HG03439 (cell line): ENCODE results near the gene DLG2.
"Not testable (repeated sequence)": the region's sequence is repeated elsewhere in the genome, so short reads cannot be mapped to it uniquely, and the experiment has no call there.

ENCODE experiments used
- ATAC-seq: cut with Tn5 transposase; IDR thresholded peaks from one replicate; pipeline ENCODE4 v1.9.1; 2021; ENCODE audit warnings: mild to moderate bottlenecking, moderate library complexity; ENCODE audit not compliant: unreplicated experiment

DLG2 gene

DNA sequence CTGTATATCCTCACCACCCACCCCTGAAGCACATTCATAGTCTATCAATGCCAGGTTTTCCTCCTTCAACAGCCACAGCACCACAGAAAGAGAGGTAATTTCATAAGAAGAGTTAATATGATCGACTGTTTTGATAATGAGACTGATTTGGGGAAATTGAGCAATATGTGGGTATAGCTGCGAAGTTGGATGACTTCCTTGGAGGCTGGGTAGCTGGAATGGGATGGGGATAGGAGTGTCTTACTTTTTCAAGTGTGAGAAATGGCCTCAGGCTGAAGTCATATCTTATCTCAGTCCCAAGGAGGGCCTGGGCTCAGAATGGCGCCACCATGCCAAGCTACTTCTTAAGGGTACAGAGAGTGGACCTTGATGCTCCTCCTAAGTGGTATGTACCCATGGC, 2153.4 kb downstream of the DLG2 start:
- no peak for ATAC-seq

DNA sequence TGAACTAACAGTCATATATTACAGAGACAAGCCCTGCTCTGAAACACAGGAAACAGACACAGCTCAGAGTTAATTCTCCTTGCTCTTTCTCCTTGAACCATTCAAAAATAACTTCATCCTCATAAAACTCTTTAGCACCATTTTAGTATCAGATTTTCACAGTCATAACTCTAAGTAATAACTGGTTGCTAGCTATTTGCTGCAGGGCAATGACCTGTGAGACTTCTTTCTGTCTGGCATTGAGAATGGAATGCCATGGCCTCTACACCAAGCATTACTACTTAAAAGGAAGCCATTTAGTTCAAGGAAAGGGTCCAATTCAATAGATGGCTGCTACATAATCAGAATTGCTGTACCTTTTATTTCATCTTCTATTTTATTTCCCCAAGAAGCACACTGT, 2154.3 kb downstream of the DLG2 start:
- no peak for ATAC-seq

DNA sequence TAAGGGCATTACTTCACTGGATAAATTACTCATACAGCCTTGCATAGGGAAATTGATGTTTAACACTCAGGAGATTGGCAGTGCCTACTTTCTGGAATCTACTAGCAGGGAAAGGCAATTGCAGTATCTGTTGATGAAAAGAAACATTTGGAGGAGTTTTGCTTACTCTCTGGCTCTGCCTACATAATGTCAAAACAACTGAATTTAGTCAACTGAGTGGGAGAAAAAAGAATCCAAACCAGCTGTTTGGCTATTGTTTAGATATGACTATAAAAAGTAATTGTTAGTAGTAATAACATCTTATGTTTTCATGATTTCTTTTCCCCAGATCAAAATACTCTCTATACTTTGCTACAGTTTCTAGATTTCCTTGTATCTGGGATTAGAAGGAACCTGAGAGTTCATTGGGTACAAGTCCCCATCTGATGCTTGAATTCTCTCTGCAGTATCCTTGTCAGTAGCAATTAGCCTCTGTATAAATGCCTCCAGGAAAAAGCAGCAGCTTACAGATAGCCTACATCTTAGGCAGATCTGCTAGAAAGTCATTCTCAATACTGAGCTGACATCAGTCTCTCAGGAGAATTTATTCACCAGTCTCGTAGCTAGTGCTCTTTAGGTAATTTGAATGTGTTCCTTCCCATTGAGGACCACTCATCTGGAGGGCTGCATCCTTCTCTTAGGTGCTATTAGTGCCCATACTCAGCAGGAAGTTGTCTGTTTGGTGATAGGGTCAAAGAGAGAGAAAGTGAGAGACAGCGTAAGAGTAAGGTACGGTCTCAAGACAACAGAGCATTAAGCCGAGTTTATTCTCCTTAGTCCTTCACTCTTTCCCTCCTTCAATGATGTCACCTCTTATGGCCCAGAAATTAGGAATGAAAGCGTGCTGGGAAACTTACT, 2155.1 kb downstream of the DLG2 start:
- no peak for ATAC-seq

DNA sequence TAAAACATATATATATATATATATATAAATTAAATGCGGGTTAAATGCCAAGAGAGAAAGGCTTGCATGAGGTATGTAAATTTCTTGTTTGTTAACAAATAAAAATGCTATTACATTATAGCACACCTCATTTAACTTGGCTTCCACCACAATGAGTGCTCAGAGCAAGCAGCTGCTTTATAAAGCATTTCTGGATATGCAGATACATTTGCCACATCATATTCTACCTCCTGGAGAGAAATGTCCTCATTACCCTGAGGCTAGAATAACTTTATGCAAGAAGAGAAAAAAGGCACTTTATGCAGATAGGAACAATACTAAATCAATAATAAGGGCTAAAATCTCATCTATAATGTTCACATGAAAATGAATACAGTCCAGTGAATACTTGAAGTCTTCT, 2159.3 kb downstream of the DLG2 start:
- no peak for ATAC-seq

DNA sequence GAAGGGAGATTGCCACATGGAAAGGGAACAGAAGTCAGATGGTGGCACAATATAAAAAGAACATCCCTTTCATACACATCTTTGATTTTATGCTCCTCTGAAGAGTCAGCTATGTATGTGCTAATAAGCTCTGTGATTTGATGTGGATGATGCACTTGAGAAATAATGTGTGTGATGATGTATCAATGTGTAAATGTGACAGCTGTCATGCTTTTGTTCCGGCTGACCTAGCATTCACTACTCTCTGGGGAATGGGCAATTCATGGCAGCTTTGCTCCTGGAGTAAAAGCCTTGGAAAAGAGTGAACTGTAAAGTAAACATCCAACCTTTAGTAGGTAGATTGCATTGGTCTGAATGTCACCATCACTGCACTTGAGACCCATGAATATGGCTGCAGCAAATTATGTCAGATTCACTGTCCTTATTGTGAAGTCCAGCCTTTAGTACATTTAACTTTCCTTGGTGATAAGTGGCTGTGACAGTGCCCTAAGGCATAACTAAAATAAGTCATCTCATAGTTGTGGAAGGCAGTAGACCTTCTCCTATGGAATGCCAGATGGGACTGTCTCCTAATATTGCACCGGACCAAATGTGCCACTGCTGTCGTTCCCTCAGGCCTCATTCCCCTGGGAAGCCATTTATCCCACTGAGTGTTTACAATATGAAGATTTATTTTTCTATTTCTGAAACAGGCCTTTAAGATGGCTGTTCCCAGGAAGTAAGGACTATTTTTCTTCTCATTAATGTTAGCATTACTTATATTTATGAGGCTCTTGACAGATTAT, 2162.8 kb downstream of the DLG2 start:
- no peak for ATAC-seq

DNA sequence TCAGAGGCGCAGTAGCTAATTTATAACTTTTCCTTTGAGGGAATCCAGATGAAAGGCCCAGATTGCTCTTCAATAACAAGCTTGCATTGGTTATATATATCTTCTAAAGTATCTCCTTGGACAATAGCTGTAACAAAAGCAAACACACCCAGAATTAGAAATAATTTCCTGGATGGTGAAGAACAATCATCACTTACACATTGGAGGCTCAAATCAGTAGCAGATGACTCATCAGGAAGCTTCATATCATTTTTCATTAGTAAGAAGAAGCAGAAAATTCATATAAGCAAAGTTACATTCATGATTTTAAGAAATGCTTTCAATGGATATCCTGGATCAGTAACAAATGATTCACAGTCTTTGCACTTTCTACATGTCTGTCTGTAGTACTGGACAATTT, 2167.3 kb downstream of the DLG2 start:
- no peak for ATAC-seq

DNA sequence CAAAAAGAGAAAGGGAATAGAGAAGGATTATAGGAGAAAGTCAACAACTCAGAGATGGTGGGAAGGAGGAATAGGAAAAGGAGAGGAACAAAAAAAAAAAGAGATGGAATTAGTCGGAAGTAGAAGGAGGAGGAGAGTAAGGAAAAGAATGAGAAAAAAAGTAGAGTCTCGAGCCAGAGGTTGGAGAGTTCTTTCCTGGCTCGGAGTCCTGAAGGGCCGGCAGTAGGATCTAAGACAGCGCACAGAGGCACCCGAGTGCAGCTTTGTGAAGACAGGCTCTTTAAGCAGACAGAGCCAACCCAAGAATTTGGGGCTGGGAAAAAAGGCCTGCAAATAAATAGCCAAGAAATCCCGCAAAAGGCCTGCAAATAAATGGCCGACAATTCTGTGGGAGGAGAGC, 2170.6 kb downstream of the DLG2 start:
- no peak for ATAC-seq

DNA sequence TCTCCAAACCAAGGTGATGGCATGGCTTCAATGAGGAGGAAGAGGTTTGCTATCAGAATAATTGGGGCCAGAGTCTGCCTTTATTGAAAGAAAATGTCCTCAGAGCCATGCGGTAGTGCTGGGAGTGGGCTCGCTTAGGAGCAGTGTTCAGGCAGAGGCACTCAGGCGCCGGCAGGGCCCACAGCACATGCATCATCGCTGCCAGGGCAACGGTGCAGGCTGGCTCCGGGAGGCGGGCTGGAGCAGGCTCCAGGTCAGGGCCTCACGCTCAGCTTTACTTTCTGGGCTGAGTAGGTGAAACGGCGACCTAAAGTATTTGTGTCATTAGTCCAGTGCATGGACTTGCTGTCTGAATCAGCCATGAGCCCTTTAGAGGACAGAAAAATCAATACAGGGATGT, 2171.1 kb downstream of the DLG2 start:
- ATAC-seq = no peak

DNA sequence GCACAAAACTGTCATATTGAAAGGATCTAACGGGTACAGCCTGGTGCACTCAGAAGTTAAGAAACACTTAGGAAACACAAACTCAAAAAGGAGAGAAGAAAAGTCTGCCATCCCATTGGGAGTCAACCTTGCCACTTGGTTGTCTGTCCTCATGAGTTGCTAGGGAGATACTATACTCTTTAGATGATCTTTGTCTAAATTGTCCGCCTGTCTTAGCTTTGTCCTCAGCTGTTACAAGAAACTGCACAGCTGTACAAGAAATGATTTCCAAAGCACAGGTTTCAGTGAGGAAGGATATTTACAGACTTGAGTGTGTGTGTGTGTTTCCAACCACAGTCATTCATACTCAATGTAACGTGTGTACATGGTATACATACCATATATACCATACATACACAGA, 2171.8 kb downstream of the DLG2 start:
- ATAC-seq = no peak

DNA sequence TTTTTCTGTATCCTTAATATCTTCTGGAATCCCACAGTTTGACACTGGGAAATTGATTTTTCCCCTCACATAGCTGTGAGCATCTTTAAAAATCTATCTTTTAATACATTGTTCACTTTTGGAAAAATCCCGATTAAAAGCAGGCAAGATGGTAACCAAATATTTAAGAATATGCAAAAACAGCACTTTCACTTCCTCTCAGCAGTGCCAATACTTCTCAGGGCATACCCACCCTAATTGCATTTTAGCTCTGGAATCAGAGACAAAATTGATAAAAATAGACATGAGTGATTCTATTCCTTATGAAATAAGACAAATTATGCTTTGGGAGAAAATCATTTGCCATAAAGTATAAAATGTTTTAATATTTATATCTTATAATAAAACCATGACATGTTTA, 2172.5 kb downstream of the DLG2 start:
- no peak for ATAC-seq

DNA sequence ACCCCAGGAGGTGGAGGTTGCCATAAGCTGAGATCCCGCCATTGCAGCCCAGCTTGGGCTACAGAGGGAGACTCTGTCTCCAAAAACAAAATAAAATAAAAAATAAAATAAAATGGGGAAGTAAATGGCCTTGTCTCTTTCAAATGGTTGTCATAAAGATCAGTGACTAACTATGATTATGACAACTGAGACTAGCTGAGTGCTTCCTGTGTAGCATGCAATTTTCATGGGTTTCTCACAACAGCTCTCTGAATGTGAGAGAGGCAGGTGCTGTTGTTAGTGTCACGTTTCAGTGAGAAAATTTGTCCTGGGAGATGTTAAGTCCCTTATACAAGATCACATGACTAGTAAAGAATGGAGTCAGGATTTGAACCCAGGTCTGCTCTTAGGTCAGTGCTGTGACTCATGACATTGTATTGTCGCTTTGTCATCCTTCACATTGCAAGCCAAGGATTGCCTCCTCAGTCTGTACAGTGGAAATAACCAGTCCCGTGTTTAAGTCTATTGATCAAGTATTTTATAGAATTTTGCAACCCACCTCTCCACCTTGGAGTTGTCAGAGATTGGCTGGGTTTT, 2177.7 kb downstream of the DLG2 start:
- no peak for ATAC-seq

DNA sequence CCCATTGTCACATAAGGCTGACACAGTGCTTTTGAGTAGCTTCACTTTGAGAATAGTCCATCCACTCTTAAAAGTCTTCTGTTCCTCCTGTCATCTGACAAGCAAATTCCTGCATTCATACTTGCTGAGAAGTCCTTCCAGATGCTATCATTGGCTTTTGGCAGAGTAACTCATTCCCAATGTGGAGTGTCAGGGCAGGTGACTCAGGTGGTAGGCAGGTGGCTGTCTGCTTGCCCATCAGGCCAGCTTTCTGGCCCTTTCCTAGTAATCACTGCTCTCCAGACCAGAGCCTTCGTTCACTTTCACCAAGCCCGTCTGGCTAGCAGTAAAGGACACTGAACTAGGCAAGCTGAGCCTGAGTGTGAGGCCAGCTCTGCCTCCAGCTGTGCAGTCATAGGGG, 2178.5 kb downstream of the DLG2 start:
- ATAC-seq = no peak

DNA sequence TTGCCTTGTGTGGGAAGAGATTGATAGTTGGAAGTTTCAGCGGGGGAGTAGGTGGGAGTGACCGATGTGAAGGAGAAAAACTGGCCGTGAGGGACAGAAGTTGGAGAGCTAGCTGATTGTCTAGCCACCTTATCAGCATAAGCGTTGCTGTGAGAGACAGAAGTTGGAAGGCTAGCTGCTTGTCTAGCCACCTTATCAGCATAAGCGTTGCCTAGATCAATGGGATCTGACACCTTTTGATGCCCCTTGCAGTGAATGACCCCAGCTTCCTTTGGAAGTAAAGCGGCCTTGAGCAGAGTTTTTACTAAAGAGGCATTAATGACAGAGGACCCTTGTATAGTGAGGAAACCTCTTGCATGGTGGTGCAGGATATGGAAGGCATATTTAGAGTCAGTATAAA, 2183.3 kb downstream of the DLG2 start:
- ATAC-seq = not testable (repeated sequence)

DNA sequence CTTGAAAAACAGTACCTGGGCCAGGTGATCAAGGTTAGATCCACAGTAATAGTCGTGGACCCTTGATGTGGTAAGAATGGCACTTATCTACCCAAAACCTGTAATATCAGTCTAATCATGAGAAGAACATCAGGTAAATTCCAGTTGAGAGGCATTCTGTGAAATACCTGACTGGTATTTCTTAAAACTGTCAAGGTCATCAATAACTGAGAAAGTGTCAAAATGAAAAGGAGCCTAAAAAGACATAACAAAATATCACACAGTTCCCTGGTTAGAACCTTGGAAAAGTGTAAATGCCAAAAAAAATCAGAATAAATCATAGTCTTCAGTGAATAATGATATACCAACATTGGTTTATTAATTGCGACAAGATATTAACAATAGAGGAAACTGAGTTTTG, 2185.5 kb downstream of the DLG2 start:
- ATAC-seq = no peak

DNA sequence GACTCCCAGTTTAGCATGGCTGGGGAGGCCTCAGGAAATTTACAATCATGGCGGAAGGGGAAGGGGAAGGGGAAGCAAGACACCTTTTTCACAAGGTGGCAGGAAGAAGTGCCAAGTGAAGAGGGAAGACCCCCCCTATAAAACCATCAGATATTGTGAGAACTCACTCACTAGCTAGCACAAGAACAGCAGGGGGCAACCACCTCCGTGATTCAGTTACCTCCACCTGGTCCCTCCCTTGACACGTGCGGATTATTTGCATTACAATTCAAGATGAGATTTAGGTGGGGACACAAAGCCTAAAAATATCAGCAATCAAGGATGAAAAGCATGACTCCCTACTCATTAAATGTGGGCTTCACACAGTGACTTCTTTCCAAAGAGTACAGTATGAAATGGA, 2186.0 kb downstream of the DLG2 start:
- ATAC-seq = no peak

DNA sequence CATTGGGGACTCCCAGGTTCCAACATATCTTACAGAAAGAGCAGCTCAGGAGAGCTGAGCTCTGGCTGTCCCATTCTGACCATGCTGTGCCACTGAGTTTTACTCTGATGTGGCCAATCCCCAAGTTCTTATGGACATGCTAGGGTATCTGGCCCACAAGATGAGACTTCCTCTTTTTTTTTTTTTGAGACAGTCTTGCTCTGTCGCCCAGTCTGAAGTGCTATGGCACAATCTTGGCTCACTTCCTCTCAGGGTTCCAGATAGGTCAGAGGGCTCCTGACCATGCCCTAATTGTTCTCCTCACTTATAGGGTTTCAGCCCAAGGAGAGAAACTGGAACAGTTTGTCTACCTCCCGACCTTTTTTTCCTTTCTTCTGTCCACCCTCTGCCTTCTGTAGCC, 2188.7 kb downstream of the DLG2 start:
- ATAC-seq = no peak

DNA sequence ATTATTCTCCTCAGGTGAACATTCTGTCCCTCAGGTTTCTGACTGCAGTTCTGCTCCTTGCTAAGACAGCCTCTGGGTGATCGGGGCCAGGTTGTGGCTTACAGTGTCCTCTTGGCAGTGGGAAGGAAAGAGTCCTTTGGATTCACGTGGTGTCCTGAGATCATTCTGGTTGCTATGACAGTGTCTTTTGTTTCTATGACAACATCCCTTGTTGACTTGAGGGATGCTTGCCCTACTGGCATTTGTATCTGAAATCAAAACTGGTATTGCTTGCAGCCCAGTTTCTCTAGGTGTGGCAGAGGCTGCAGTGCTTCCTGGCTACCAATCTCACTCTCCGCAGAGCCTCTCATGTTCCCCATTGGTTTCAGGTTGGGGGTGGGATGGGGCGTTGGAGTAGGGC, 2189.2 kb downstream of the DLG2 start:
- no peak for ATAC-seq

DNA sequence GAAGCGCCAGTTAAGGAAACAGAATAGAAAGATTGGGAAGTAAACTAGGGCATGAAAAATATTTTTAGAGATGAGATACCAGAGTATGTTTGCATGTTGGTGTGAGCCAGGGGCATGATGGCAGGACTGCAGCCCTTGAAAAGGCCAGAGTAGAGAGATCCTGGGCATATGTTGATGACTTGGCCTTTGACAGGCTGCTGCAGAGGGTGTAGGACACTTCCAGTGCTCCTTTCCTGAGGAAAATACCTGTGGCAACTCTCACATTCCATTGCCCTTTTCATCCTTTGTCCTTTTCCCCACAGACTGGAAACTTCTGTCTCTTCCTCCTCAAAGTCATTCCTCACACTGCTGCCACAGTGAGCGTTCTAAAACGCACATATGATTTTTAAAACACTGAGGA, 2190.3 kb downstream of the DLG2 start:
- no peak for ATAC-seq

DNA sequence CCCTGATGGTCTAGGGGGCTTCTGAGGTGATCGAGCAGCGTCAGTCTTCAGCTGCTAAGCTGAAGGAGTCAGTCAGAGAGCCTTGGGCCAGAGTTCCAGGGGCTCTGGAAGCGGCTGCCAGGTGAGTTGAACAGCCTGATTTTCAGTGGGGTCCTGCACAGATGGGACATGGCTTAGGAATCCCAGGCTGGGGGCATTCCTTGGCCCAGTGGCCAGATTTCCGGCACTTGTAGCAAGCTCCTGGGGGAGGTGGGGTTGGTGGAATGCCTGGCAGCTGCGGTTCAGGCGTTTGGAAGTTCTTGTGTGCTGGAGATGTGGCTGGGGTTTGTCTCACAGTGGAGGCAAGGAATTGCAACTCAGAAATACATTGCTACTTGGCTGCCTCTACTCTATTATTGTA, 2192.3 kb downstream of the DLG2 start:
- not testable (repeated sequence) for ATAC-seq

DNA sequence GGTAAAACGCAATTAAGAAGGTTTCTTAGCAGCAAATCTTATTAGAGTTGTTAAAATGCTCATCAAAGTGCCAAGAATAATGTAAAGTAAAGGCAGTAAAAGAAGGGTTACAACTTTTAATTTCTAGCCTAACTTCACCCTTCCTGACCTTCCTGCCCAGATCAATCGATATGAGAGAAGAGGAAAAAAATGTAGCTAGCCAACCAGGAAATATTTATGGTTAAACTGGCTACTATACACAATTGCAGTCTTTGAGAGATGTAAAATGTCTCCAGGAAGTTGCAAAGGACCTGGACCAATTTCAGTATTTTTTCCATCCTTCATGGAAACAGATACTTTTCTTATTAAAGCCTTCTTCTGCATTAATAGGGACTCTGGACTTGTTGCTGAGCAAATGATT, 2199.2 kb downstream of the DLG2 start:
- ATAC-seq = no peak

DNA sequence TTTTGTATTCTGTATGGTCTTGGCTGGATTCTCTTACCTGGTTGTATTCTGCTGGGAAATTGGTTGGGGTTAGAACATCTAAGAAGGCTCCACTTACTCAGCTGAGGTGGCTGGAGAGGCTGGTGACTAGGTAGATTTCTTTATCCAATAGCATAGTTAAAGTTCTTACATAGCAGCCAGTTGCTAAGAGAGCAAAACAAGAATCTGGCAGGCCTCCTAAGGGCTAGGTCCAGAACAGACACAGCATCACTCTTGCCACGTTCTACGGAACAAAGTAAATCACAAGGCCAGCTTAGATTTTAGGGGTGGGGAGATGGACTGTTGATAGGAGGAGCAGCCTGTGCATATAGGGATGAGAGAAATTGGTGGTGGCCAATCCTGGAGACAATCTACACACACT, 2199.6 kb downstream of the DLG2 start:
- no peak for ATAC-seq

DNA sequence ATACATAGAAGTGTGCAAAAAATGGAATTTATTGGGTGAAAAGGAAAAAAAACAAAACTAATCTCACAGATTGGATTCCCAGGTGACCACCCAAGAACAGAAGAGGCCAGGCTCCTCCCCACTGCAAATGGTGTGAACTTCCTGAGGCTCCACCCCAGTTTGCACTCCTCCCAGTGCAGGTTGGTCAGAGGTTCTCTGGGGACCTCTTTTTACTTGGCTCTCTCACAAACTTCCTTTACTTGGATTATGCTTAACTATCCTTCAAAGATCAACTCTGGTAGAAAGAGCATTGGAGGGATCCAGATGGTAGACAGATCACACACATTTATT, 2202.0 kb downstream of the DLG2 start:
- ATAC-seq = no peak
